ENCODE results near the gene EVPL.
A peak's percentile ranks its signal among the peaks of the same experiment; 100 is the strongest.

Gene EVPL

DNA sequence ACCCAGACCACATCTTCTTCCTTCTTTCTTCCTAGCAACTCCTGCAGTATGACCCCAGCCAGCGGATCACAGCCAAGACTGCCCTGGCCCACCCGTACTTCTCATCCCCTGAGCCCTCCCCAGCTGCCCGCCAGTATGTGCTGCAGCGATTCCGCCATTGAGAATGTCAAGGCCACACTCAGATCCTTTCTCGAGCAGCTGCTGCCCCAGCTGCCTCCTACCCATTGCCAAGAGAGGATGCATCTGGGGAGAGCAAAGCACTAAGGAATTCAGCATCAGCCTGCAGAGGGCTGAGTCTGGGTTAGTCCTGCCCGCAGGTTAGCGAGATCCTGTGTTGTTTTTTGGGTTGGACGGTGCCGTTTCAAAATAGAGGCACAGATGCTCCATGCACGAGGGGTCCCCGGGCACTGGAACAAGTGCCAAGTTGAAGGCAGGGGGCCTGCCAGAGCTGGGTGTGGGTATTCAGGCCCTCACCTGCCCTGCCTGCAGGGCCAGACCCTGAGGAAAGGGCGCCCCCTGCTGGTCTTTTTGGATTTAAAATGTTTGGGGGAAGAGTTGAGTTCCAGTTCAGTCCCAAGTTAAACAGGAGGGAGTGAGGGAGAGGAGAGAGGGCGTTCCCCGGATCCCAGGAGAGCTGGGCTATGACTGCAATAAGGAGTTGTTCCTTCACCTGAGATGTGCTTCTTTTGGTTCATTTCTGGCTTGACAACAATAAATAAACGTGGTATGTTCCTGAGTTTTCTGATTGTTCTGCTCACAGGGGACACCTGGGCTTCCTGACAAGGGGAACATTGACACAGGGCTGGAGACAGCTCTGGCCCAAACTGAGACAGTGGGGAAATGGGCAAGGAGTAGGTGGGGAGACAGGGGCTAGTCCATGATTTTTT, 21.6 kb downstream of the EVPL start:
- peak; percentile 88 for DNase-seq (ENCODE audit: low spot score)
- TF ChIP-seq, protein P1, sequence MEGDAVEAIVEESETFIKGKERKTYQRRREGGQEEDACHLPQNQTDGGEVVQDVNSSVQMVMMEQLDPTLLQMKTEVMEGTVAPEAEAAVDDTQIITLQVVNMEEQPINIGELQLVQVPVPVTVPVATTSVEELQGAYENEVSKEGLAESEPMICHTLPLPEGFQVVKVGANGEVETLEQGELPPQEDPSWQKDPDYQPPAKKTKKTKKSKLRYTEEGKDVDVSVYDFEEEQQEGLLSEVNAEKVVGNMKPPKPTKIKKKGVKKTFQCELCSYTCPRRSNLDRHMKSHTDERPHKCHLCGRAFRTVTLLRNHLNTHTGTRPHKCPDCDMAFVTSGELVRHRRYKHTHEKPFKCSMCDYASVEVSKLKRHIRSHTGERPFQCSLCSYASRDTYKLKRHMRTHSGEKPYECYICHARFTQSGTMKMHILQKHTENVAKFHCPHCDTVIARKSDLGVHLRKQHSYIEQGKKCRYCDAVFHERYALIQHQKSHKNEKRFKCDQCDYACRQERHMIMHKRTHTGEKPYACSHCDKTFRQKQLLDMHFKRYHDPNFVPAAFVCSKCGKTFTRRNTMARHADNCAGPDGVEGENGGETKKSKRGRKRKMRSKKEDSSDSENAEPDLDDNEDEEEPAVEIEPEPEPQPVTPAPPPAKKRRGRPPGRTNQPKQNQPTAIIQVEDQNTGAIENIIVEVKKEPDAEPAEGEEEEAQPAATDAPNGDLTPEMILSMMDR (IDR thresholded peaks at IDR 0.05; ENCODE audit: borderline replicate concordance, control extremely low read depth, extremely low read depth, insufficient read depth, missing control alignments) = peak; percentile 71
- in situ Hi-C loops (cut with MboI; ENCODE audit: low sequenced_read_pairs, unreplicated experiment) = loop anchor here (10.0 kb wide), 1 partner anchor 289 kb away; no protein-coding TSS in a partner anchor

DNA sequence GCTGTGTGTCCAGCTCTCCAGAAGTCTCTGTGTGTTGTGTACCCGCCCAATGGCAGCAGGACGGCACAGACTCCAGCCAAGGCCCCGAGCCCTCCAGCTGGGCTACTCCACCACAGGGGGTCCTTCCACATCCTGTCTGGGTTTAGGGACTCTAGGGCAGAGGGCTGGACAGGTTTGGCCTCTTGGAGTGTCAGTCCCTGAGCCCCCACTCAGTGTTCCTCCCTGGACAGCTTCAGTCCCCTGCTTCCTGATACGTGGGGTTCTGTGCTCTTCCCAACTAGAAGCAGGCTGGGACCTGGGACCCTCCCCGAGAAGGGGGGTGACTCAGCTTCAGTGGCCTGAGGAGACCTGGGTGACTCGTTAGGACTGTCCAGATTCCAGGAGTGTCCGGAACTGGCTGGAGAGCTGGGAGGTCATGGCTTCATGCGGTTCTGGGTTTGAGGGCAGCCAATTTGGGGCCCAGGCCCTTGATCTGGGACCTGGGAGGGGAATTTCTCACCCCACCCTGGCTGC, 22.3 kb downstream of the EVPL start:
- in situ Hi-C loops (cut with MboI; ENCODE audit: low sequenced_read_pairs, unreplicated experiment) = loop anchor here (10.0 kb wide), 1 partner anchor 290 kb away; no protein-coding TSS in a partner anchor
- TF ChIP-seq, protein P1 (IDR thresholded peaks at IDR 0.05; ENCODE audit: borderline replicate concordance, control extremely low read depth, extremely low read depth, insufficient read depth, missing control alignments) = no peak
- no peak for DNase-seq (ENCODE audit: low spot score)

DNA sequence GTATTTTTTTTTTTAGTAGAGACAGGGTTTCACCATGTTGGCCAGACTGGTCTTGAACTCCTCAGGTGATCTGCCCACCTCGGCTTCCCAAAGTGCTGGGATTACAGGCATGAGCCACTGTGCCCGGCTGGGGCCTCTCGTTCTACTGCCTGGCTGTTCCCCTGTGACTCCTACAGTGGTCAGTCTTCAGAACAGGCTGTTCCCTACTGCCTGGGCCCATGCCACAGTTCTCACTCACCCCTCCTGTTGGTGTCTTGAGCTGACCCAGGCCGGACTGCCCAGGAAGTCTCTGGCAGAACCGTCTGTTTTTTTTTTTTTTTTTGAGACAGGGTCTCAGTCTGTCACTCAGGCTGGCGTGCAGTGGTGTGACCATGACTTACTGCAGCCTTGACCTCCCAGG, 23.2 kb downstream of the EVPL start:
- no peak for DNase-seq (ENCODE audit: low spot score)
- TF ChIP-seq, protein P1 (IDR thresholded peaks at IDR 0.05; ENCODE audit: borderline replicate concordance, control extremely low read depth, extremely low read depth, insufficient read depth, missing control alignments) = no peak
- in situ Hi-C loops (cut with MboI; ENCODE audit: low sequenced_read_pairs, unreplicated experiment) = loop anchor here (10.0 kb wide), 1 partner anchor 291 kb away; no protein-coding TSS in a partner anchor

DNA sequence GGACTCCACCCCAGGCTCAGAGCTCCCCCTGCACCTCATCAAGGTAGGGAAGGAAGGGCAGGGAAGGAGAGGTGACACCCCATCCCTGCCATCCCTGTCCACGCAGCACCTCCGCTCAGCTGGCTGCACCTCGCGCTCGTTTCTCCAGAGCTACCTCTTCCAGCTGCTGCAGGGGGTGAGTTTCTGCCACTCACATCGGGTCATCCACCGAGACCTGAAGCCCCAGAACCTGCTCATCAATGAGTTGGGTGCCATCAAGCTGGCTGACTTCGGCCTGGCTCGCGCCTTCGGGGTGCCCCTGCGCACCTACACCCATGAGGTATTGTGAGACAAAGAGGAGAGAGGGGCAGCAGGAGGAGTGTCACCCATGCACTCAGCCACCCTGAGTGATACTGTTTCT, 25.0 kb downstream of the EVPL start:
- TF ChIP-seq, protein P1 (IDR thresholded peaks at IDR 0.05; ENCODE audit: borderline replicate concordance, control extremely low read depth, extremely low read depth, insufficient read depth, missing control alignments) = no peak
- in situ Hi-C loops (cut with MboI; ENCODE audit: low sequenced_read_pairs, unreplicated experiment) = loop anchor here (10.0 kb wide), 1 partner anchor 293 kb away; no protein-coding TSS in a partner anchor
- no peak for DNase-seq (ENCODE audit: low spot score)

DNA sequence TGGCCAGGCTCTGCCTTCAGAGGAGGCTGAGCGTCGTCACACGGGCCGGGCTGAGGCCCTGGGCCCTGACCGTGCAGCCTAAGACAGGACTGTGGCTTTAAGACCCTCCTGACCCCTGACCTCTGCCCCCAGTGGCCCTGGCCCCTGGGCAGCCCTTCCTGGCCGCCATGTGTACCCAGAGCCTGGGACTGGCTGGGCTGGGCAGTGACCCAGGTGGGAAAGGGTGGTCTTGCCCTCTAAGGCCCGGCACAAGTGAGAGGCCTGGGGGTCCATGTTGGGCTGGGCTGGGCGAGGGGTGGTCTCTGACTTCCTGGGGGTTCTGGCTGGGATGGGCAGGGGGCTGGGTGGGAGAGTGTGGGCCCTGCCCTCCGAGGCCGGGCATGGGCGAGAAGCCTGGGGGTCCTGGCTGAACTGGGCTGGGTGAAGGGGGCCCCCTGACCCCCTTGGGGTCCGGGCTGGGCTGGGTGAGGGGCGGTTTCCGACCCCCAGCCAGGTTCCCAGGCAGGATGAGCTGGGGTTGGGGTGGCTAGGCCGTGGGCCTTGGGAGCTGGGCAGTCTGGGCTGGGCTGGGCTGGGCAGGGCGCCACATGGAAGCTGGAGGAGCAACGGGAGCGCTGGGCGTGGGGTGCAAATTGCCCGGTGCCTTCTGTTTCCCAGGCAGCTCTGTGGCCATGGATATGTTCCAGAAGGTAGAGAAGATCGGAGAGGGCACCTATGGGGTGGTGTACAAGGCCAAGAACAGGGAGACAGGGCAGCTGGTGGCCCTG, 26.2 kb downstream of the EVPL start, which contains the start of gene CDK3:
Gene CDK3, plus strand, starts transcription at position 101 of the 767 bp plus-strand sequence. Its CDS starts 571 bp downstream, at position 672.
- no peak for DNase-seq (ENCODE audit: low spot score)
- TF ChIP-seq, protein P1 (IDR thresholded peaks at IDR 0.05; ENCODE audit: borderline replicate concordance, control extremely low read depth, extremely low read depth, insufficient read depth, missing control alignments) = no peak
- in situ Hi-C loops (cut with MboI; ENCODE audit: low sequenced_read_pairs, unreplicated experiment) = loop anchor here (10.0 kb wide), 1 partner anchor 294 kb away; no protein-coding TSS in a partner anchor

All from GM13976 (cell line).